ENCODE results near the gene GPR32.
A peak's percentile ranks its signal among the peaks of the same experiment; 100 is the strongest.

Gene GPR32

DNA sequence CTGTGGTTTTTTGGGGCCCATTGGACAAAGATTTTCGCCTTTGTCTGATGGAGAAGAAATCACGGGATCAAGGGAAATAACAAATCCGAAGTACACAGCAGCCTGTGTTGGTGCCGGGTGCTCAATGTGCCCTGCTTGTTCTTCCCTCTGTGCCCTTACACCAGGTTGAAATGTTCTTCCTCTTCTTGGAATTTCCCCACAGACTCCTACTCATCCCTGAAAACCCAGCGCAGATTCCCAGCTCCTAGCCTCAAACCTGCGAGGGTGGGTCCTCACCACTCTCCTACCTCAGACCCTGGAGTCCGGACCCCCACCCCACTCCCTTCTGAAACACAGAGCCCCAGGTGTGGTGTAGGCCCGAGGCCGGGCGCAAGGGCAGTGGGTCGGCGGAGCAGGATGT lies 15.1 kb downstream of the GPR32 start:
- no peak for DNase-seq

DNA sequence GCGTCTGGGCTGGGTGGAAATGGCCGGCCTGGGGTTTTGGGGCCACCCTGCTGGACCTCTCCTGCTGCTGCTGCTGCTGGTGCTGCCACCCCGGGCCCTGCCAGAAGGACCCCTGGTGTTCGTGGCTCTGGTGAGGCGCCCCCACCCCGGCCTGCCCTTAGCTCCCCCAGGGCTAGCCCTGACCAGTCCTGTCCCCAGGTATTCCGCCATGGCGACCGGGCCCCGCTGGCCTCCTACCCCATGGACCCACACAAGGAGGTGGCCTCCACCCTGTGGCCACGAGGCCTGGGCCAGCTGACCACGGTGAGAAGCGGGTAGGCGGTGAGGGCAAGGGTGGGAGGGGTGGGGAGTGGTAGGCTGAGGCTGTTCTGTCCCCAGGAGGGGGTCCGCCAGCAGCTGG lies 20.1 kb downstream of the GPR32 start, which contains the start of gene ACP4:
TSS of gene ACP4 (plus strand) at position 20 of the 400 bp plus-strand sequence. CDS start at position 20, 0 bp downstream.
- DNase-seq: no peak

GRCh38 chr19:50790922-50791467 lies 20.7 kb downstream of the GPR32 start:
- DNase-seq: no peak

DNA sequence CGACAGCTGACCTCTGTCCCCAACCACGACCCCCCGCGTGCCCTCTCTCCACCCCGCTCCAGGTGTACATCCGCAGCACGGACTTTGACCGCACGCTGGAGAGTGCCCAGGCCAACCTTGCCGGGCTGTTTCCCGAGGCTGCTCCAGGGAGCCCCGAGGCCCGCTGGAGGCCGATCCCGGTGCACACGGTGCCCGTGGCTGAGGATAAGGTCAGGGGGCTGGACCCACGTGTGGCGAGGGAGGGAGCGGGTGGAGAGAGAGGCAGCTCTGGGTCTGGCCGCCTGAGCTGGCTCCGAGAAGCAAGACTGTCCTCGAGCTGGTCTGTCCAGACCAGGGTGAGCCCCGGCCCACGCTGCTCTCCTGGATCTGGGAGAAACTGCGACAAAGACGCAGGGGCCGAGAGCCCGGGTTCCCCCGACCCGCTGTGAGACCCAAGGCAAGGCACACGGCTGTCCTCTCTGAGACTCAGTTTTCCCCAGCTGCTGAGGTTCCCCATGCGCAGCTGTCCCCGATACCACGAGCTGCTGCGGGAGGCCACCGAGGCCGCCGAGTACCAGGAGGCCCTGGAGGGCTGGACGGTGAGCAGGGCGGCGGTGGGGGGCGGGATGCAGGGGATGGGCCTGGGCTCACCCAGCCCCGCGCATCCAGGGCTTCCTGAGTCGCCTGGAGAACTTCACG lies 21.5 kb downstream of the GPR32 start:
- no peak for DNase-seq

DNA sequence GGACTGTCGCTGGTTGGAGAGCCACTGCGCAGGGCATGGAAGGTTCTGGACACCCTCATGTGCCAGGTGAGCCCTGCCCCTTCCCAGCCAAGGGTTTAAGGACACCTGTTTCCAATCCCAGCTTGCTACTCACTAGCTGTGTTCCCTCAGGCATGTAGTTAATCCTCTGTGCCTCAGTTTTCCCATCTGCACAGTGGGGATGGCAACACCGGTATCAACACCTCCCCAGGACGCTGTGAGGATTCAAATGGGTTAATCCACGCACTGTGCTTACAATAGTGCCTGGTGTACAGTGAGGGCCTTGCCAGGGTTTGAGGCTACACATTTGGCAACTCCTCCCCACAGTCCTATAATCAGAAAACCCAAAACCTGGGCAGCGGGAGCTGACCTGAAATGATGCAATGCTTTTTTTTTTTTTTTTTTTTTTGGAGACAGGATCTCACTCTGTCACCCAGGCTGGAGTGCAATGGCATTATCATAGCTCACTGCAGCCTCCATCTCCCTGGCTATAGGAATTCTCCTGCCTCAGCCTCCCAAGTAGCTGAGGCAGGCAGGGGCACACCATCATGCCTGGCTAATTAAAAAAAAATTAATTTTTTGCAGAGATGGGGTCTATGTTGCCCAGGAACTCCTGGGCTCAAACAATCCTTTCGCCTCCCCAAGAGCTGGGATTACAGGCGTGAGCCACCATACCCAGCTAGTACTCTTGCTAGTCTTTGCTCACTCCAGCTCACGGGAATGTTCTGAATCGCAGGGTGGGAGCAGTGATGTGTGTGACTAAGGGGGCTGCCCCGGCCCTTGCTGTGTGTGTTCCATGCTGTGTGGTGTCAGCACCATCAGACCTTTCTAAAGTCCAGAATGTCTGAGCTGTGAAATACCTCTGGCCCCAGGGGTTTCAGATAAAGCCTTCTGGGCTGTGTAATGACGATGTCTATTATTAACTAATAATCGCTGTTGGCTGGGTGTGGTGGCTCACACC lies 22.3 kb downstream of the GPR32 start:
- DNase-seq: peak; percentile 22

- DNase-seq: peak; percentile 60
These were observed 23.3 kb downstream of the GPR32 start for GRCh38 chr19:50793558-50794065.

DNA sequence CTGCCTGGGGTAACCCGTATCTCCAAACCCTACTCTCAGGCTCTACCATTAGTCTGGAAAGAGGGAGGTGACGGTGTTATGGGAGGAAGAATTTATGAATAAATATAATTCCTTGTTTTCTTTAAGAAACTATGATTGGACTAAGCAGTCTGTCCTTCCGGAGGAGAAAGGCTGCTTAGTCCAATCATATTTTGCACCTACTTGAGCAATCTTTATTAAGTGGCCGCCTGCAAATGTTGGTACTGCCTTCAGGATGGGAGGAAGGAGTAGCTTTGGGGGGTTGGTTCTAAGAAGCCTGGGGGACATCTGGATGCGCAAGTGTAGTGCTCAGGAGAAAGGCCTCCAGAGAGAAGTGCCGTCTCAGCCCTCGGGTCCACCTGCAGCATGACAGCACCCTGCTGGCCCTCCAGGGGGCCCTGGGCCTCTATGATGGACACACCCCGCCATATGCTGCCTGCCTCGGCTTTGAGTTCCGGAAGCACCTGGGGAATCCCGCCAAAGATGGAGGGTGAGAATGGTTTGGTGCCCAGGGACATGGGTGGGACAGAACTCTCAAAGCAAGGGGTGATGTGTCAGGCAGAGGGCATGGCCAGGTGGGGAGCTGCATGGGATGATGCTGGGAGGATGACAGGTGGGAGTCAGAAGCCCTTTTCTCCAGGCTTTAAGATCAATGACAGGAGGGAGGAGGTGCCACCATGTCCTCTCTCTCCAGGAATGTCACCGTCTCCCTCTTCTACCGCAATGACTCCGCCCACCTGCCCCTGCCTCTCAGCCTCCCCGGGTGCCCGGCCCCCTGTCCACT lies 24.0 kb downstream of the GPR32 start:
- peak; percentile 84 for DNase-seq

DNA sequence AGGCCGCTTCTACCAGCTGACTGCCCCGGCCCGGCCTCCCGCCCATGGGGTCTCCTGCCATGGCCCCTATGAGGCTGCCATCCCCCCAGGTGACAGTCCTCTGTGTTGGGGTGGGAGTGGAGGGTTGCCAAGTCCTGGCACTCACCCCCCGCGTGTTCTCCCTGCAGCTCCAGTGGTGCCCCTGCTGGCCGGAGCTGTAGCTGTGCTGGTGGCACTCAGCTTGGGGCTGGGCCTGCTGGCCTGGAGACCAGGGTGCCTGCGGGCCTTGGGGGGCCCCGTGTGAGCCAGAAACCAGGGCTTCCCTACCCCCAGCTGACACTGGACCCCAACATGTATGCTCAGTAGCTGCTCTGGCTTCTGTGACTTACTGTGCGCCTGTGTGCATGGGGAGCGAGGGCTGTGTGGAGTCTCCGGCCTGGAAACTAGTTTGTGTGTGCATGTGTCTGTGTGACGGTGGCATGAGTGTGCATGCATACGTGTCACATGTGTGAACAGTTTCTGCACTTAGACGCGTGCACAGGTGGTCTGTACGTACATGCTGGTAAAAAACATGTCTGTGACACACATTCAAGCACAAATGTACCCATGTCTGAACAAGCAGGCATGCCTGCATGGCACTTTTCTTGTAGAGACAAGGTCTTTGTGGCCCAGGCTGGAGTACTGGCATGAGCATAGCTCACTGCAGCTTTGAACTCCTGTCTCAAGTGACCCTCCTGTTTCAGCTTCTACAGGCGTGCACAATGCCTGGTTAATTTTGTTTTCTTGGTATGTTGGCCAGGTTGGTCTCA lies 24.8 kb downstream of the GPR32 start:
- peak; percentile 75 for DNase-seq

DNA sequence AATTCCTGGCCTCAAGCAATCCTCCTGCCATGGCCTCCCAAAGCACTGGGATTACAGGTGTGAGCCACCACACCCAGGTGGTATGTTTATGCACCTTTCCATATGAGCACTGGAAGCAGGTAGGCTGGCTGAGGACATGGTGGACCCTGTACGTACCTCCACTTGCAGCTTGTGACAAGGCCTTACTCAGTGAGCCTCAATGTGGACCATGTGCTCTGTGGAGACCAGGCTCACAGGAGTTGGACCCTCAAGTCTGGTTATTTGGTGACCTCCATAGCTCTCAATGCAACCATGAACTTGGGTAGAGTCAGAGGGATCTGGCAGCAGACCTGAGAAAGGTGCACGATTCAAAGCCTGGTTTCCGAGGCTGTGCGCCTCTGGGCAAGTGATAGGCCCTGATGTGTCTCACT lies 25.4 kb downstream of the GPR32 start:
- DNase-seq: peak; percentile 42

DNA sequence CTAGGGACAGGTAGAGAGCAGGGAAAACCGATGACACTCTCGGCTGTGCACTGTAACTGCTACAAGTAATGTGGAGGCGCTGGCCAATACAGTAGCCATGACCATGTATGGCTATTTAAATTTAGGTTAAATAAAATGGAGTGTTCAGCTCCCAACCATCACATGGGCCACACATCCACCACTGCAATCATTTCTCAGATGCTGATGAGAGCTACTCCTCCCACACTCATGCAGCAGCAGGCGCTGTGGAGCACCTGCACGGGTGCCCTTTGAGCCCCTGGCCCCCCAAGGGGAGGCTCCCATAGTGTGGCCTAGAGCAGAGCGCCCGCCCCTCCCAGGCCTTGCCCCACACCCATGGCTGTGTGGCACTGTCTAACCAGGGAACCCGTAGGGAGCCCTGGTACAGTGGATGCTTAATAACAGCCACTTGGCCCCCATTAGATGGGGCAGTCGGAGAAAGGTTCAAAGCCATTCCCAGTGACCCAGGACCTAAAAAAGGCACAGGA lies 25.9 kb downstream of the GPR32 start:
- DNase-seq: peak; percentile 53

DNA sequence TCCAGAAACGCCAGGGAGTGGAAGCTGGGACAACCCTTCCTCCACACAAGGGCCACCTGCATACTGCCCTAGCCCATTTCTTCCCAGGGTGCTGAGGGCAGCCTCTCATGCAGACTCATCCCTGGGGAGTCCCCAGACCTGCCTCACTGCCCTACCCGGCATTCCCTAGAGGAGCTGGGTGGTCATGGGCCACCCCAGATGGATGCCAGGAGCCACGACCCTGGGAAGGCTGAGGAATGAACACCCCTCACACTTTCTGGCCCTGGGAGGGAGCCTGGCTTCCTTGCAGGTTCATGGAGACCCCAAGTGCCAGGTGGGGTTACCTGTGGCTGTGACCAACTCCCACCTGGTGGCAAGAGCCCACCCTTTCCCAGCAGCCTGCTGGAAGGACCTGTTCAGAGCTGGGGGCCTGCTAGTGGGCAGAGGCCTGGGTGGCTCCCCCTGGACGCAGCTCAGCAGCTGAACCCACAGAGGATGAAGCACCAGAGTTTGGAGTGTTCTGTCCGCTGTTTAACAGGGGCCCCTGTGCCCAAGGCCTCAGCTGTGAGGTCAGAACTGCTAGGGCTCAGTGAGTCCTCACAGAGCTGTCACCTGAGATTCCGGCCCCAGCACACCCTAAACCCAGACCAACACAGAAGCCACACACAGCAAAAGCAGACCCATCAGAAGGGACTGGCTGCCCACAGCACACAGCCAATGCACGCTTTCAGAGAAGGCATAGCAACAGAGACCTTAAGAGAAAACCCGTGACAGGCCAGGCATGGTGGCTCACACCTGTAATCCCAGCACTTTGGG lies 26.6 kb downstream of the GPR32 start:
- peak; percentile 53 for DNase-seq

DNA sequence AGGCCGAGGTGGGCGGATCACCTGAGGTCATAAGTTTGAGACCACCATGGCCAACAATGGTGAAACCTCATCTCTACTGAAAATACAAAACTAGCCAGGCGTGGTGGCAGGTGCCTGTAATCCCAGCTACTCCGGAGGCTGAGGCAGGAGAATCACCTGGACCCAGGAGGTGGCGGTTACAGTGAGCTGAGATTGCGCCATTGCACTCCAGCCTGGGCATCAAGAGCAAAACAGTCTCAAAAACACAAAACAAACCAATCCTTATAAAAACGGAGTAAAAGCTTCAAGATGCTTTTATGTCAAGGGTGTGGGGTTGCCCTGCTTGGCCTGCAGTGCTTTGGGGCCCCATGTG lies 27.1 kb downstream of the GPR32 start:
- DNase-seq: no peak

GRCh38 chr19:50797781-50798658 lies 27.8 kb downstream of the GPR32 start:
- DNase-seq: no peak

DNA sequence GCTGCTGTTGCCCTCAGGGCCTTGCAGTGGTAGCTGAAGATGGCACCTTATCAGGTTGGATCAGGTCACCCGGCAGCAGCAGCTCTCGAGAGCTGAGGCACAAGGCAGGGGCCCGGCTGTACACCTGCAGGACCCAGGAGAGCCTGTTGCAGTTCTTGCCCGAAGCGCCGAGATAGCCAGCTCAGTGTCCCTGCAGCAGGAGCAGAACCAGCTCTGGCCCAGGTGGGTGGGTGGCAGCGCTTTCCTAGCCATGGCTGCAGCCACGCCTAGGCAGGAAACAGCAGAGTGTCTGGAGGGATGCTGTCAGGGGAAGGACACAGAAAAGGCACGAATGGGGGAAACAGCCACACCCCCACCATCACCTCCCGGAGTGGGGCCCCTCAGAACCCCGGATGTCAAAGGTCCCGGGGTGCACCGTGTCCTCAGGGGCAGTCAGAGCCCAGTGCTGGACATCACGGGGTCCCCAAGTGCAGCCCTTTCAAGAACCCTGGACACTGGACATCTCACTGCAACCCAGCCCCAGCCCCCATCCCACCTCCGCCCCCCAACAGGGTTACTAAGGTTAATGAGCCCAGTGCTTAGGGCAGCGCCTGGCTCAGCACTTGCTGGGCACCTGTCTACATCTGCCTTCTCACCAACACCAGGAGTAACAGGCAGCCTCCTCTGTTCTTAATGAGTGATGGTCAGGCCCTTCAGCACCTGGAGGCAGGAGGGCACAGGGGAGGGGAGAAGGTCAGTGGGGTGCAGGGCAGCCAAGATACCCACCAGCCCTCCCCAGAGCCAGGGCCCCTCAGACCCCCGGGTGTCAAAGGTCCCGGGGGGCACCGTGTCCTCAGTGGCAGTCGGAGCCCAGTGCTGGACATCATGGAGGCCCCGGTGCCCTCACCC lies 28.6 kb downstream of the GPR32 start:
- DNase-seq: no peak

- DNase-seq: no peak
These were observed 29.2 kb downstream of the GPR32 start for GRCh38 chr19:50799547-50799851.

DNA sequence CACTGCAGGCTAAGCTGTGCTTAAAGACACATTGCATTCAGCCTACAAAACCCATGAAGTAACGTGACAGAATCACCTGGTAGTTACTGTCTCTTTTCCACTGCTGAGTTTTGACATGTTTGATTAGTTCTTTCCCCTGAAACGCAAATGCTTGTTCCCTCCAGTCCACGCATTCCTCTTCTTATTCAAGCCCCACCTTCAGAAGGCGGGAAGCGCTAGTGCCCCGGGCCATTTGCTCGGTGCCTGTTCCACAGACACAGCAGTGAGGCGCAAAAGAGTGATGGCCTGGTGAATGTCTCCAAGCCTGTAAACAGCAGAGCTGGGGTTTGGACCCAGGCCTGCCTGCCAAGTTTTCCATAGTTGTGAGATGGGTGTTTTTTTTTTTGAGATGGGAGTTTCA lies 30.8 kb downstream of the GPR32 start:
- DNase-seq: no peak

DNA sequence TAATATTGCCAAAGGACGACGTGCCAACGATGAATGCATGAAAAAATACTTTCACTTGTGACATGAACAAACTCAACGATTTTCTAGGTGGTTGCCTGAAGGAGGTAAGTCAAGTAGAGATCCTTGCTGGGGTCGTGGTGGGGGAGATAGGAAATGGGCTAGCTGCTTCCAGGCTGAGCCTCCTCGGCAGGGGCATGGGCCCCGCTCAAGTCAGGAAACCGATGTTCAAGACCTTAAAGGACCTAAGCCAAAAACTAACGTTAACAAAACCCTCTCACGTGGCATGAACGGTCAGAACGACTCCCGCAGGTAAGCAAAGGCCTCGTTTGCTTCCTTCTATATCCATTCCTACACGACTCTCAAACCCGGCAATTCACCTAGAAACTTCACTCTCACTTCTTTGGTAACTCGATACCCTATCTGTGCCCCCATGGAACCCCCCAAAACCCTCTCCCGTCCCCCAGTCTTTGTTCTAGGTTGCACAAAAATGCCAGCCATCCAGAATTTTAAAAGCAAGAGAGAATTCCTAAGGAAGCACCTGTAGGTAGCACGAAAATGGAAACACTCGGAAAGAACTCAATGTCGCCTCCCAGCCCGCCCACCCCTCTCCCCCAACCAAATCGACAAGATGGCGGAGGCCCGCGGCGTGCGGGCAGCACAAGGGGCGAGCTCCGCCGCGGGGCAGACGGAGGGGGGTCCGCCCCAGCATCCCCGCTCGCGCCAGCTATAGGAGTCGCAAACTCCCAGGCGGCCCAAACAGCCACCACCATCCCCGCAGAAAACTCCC lies 33.6 kb downstream of the GPR32 start:
- DNase-seq: peak; percentile 55

Data from NCI-H82 (cell line).